Spleen (tissue), 11 donors: ENCODE data around the gene TOMM20. TPM values are rescaled to one million over a fixed set of nuclear protein-coding genes. Genes with fewer than 3 reads are reported as not detected.

Experiments used
- DNase-seq: peaks from one replicate; pipeline ENCODE4 v3.0.0-alpha.2; 2020
- H3K27ac ChIP-seq, 8 donors: fragments of 200-600 bp; sonication (generic) in 7 of 8; 1 replicate in 4 of 8; 2 replicates in 4 of 8; pipeline versions ENCODE4 v1.5.0 to v1.8.0; 2016 to 2021; ENCODE audit warnings: inconsistent platforms in 4 of 8, mild to moderate bottlenecking in 4 of 8, moderate library complexity in 1 of 8
- H3K27me3 ChIP-seq, 7 donors: fragments of 200-600 bp; sonication (generic) in 6 of 7; replicated peaks in 1 of 7; 1 replicate in 4 of 7; 2 replicates in 3 of 7; pipeline versions ENCODE4 v1.5.0 to v1.8.0; 2016 to 2021; ENCODE audit warnings: inconsistent platforms in 3 of 7, mild to moderate bottlenecking in 1 of 7
- H3K36me3 ChIP-seq, 6 donors: fragments of 200-600 bp; sonication (generic) in 5 of 6; 1 replicate in 4 of 6; 2 replicates in 2 of 6; pipeline versions ENCODE4 v1.5.0 to v1.8.0; 2016 to 2021; ENCODE audit warnings: inconsistent platforms in 2 of 6
- H3K4me1 ChIP-seq, 6 donors: fragments of 200-600 bp; sonication (generic) in 5 of 6; 1 replicate in 3 of 6; 2 replicates in 3 of 6; pipeline versions ENCODE4 v1.5.0 to v1.8.0; 2016 to 2021; ENCODE audit warnings: inconsistent platforms in 3 of 6
- H3K4me3 ChIP-seq, 8 donors: fragments of 200-600 bp; sonication (generic) in 7 of 8; 1 replicate in 4 of 8; 2 replicates in 4 of 8; pipeline versions ENCODE4 v1.5.0 to v1.8.0; 2016 to 2021; ENCODE audit warnings: inconsistent platforms in 4 of 8, mild to moderate bottlenecking in 4 of 8, moderate library complexity in 2 of 8
- H3K9me3 ChIP-seq, 8 donors: fragments of 200-600 bp; sonication (generic) in 7 of 8; 1 replicate in 4 of 8; 2 replicates in 4 of 8; pipeline versions ENCODE4 v1.5.0 to v1.8.0; 2016 to 2021; ENCODE audit warnings: inconsistent platforms in 4 of 8
- CTCF ChIP-seq, 11 experiments: fragments of 200-600 bp in 7 of 11; fragments of 450-650 bp in 4 of 11; sonication (generic) in 4 of 11; IDR thresholded peaks in 8 of 11; conservative IDR thresholded peaks in 3 of 11; 1 replicate in 7 of 11; 2 replicates in 4 of 11; pipeline versions ENCODE4 v1.4.0 to v1.8.0; 2016 to 2021; ENCODE audit warnings: antibody characterized with exemption in 11 of 11, inconsistent platforms in 4 of 11, mild to moderate bottlenecking in 1 of 11
- POLR2A ChIP-seq, 3 donors: fragments of 450-650 bp; IDR thresholded peaks; one replicate each; pipeline ENCODE4 v1.5.1; 2017; ENCODE audit warnings: antibody characterized with exemption in 3 of 3, mild to moderate bottlenecking in 1 of 3
- POLR2AphosphoS5 ChIP-seq, 3 donors: sonication (generic); formaldehyde crosslinking; IDR thresholded peaks; one replicate each; pipeline ENCODE4 v1.5.1; 2017; ENCODE audit warnings: antibody characterized with exemption in 3 of 3
- WGBS, 5 donors: extraction: QIAGEN DNeasy Blood & Tissue Kit in 3 of 5; methylation state at CpG; one replicate each; pipeline versions ENCODE4 v1.1.5 to v1.1.7; 2013 to 2018; 5-methylcytosine and 5-hydroxymethylcytosine counted together
- intact Hi-C: fragments of 100-400 bp; cut with DNase I; formaldehyde crosslinking; loops from one replicate; pipeline ENCODE4 v1.15.0; 2023; ENCODE audit warnings: low total_unique reads
- polyA plus RNA-seq, 3 donors: library from polyadenylated mRNA; stranded (reverse); fragments of 200-250 nt; gene quantifications; one replicate each; pipeline ENCODE4 v1.2.1, GENCODE V29; 2013
- total RNA-seq, 7 donors: library from RNA; depleted of rRNA in 3 of 7; stranded (reverse); fragments of >200 nt in 3 of 7; fragmentation: NEBNext Ultra II Directional in 4 of 7; extraction: Animal tissue kit (Norgen Biotek cat#: 25700) in 4 of 7; gene quantifications; one replicate each; pipeline versions ENCODE4 v1.1.0 to v1.2.1, GENCODE V29; 2016 to 2021
- donor health status: healthy with polysubstance abuse.
- donor health status: DM: no; HTN: no; CAD: no; lungs with moderate emphysema.
- donor health status: DM: no; HTN: no; CAD: no.
- donor health status: Bipolar disorder and iron deficiency.
- donor health status: healthy.
- donor health status: DM: no; HTN: no; CAD: no.
- donor health status: DM: yes; HTN: yes; CAD: no.

Gene TOMM20
- total and polyA plus RNA-seq, 10 donors: 46.6 to 79.9 (median 63.0) TPM

- Histone ChIP-seq H3K9me3 (no peaks in the 10 kb centered on the region), H3K27ac (no peak overlapping the region), H3K36me3 (peaks cover 0 to 63% (median 44%) of the 10 kb centered on the region in 6 donors), H3K27me3 (no peaks in the 10 kb centered on the region), H3K4me1 (peaks cover 8 to 64% (median 36%) of the 10 kb centered on the region in 6 donors), H3K4me3 (no peak overlapping the region)
- 92 to 97% (median 96%) methylated on average over 6 of the region's 6 CpGs for WGBS, 5 donors
- TF ChIP-seq POLR2A (IDR thresholded peaks at IDR 0.05): no peak
- no peak for TF ChIP-seq POLR2AphosphoS5 (IDR thresholded peaks at IDR 0.05)
- TF ChIP-seq CTCF (IDR thresholded peaks at IDR 0.05 in 8 of 11, conservative IDR thresholded peaks at IDR 0.05 in 3 of 11): no peak
- no peak for DNase-seq
- intact Hi-C loops: no loop called here
These were observed 30.0 kb upstream of the TOMM20 start for GRCh38 chr1:235158680-235159079.

GRCh38 chr1:235157150-235157549, 28.5 kb upstream of the TOMM20 start:
- Histone ChIP-seq H3K27ac (no peak overlapping the region), H3K9me3 (no peaks in the 10 kb centered on the region), H3K36me3 (peaks cover 0 to 78% (median 58%) of the 10 kb centered on the region in 6 donors), H3K4me3 (no peak overlapping the region), H3K27me3 (no peaks in the 10 kb centered on the region), H3K4me1 (peaks cover 8 to 64% (median 36%) of the 10 kb centered on the region in 6 donors)
- TF ChIP-seq CTCF (IDR thresholded peaks at IDR 0.05 in 8 of 11, conservative IDR thresholded peaks at IDR 0.05 in 3 of 11) (no peak), POLR2AphosphoS5 (IDR thresholded peaks at IDR 0.05) (no peak), POLR2A (IDR thresholded peaks at IDR 0.05) (no peak)
- 93 to 97% (median 95%) methylated on average over 4 of the region's 4 CpGs for WGBS, 5 donors
- intact Hi-C loops: no loop called here
- no peak for DNase-seq

GRCh38 chr1:235156740-235157139, 28.1 kb upstream of the TOMM20 start:
- Histone ChIP-seq H3K4me3 (no peak overlapping the region), H3K27ac (no peak overlapping the region), H3K4me1 (peaks cover 8 to 64% (median 33%) of the 10 kb centered on the region in 6 donors), H3K27me3 (no peaks in the 10 kb centered on the region), H3K9me3 (no peaks in the 10 kb centered on the region), H3K36me3 (peaks cover 0 to 82% (median 62%) of the 10 kb centered on the region in 6 donors)
- WGBS, 5 donors: 84 to 89% (median 85%) methylated on average over 4 of the region's 4 CpGs
- intact Hi-C loops: no loop called here
- no peak for DNase-seq
- TF ChIP-seq POLR2A (IDR thresholded peaks at IDR 0.05) (no peak), POLR2AphosphoS5 (IDR thresholded peaks at IDR 0.05) (no peak), CTCF (IDR thresholded peaks at IDR 0.05 in 8 of 11, conservative IDR thresholded peaks at IDR 0.05 in 3 of 11) (no peak)

GRCh38 chr1:235156265-235156664, 27.6 kb upstream of the TOMM20 start:
- Histone ChIP-seq H3K4me3 (no peak overlapping the region), H3K4me1 (peaks cover 8 to 65% (median 30%) of the 10 kb centered on the region in 6 donors), H3K27ac (no peak overlapping the region), H3K36me3 (peaks cover 0 to 87% (median 66%) of the 10 kb centered on the region in 6 donors), H3K9me3 (no peaks in the 10 kb centered on the region), H3K27me3 (no peaks in the 10 kb centered on the region)
- no peak for DNase-seq
- intact Hi-C loops: no loop called here
- TF ChIP-seq CTCF (IDR thresholded peaks at IDR 0.05 in 8 of 11, conservative IDR thresholded peaks at IDR 0.05 in 3 of 11) (no peak), POLR2AphosphoS5 (IDR thresholded peaks at IDR 0.05) (no peak), POLR2A (IDR thresholded peaks at IDR 0.05) (no peak)
- WGBS, 5 donors: 94 to 100% (median 98%) methylated on average over 3 of the region's 3 CpGs
